ENCODE results near the gene CLTB. TPM values are rescaled to one million over a fixed set of nuclear protein-coding genes. Genes with fewer than 3 reads are reported as not detected.

The CLTB gene
- total RNA-seq, 4 donors from 2014 or later, result 261 to 386 (median 302) TPM

- peaks cover 38 to 52% of the 10 kb centered on the region in 2 donors for H3K4me1 ChIP-seq
- in situ Hi-C loops (cut with MboI; ENCODE audit: low sequenced_read_pairs in 4 of 4), result no loop called here
These were observed 38.5 kb upstream of the CLTB start for GRCh38 chr5:176454724-176455394.

GRCh38 chr5:176450077-176450476, 33.7 kb upstream of the CLTB start:
- in situ Hi-C loops (cut with MboI; ENCODE audit: low sequenced_read_pairs in 4 of 4), result no loop called here
- intact Hi-C loops (cut with DNase I; ENCODE audit: low total_unique reads), result no loop called here
- DNase-seq, result no peak
- Histone ChIP-seq H3K9me3 (no peaks in the 10 kb centered on the region), H3K27me3 (no peaks in the 10 kb centered on the region), H3K36me3 (no peaks in the 10 kb centered on the region), H3K4me3 (peak overlapping the region in 2 of 4 donors; percentile 82 to 99), H3K4me1 (peaks cover 39 to 51% of the 10 kb centered on the region in 2 donors), H3K27ac (peak overlapping the region in 3 of 4 donors; percentile 91 to 97 (median 96))
- ATAC-seq, result no peak
- TF ChIP-seq POLR2A (IDR thresholded peaks at IDR 0.05) (no peak), CTCF (IDR thresholded peaks at IDR 0.05 in 4 of 5, conservative IDR thresholded peaks at IDR 0.05 in 1 of 5) (no peak)

More at GRCh38 chr5:176454724-176455394, 38.5 kb upstream of the CLTB start:
- H3K4me3 ChIP-seq, result no peak overlapping the region
- no peaks in the 10 kb centered on the region for H3K27me3 ChIP-seq
- intact Hi-C loops (cut with DNase I; ENCODE audit: low total_unique reads), result no loop called here
- no peak for DNase-seq
- H3K27ac ChIP-seq, result no peak overlapping the region
- TF ChIP-seq POLR2A (IDR thresholded peaks at IDR 0.05), result no peak
- TF ChIP-seq CTCF (IDR thresholded peaks at IDR 0.05 in 4 of 5, conservative IDR thresholded peaks at IDR 0.05 in 1 of 5), result no peak
- no peaks in the 10 kb centered on the region for H3K36me3 ChIP-seq
- no peaks in the 10 kb centered on the region for H3K9me3 ChIP-seq
- no peak for ATAC-seq

GRCh38 chr5:176447978-176448608, 31.8 kb upstream of the CLTB start, which contains the start of gene FAF2:
Gene FAF2 (plus strand): TSS chr5:176448385. CDS start chr5:176448408, 23 bp downstream.
- TF ChIP-seq POLR2A (IDR thresholded peaks at IDR 0.05), result peak; percentile 91 to 95
- peak; percentile 87 to 99 (median 99) for TF ChIP-seq CTCF (IDR thresholded peaks at IDR 0.05 in 4 of 5, conservative IDR thresholded peaks at IDR 0.05 in 1 of 5)
- intact Hi-C loops (cut with DNase I; ENCODE audit: low total_unique reads) (loop anchor here (1.0 kb wide), 7 partner anchors 10 to 95 kb away; partner anchors contain the start of genes ARL10, CLTB, HIGD2A and KIAA1191), in situ Hi-C loops (cut with MboI; ENCODE audit: low sequenced_read_pairs in 4 of 4) (loop anchor here in 2 of 4 donors (5.0 to 25.0 kb wide), 2 partner anchors 89 kb away; partner anchors contain the start of genes RNF44 (in 2 of the 2) and CDHR2 (in 1 of the 2))
- peak within 1 kb of the TSS; percentile 91 to 97 (median 96) for H3K27ac ChIP-seq
- ATAC-seq (peak; percentile 98 to 99), DNase-seq (peak; percentile 94 to 96)
- H3K4me3 ChIP-seq, result peak within 1 kb of the TSS; percentile 84 to 99 (median 94)
- no peaks in the 10 kb centered on the region for H3K9me3 ChIP-seq
- no peaks in the 10 kb centered on the region for H3K27me3 ChIP-seq
- H3K36me3 ChIP-seq, result no peaks in the 10 kb centered on the region
- H3K4me1 ChIP-seq, result peaks cover 36 to 39% of the 10 kb centered on the region in 2 donors

- in situ Hi-C loops (cut with MboI; ENCODE audit: low sequenced_read_pairs in 4 of 4), result loop anchor here in 2 of 4 donors (5.0 to 25.0 kb wide), 2 partner anchors 90 kb away; partner anchors contain the start of genes RNF44 (in 2 of the 2) and CDHR2 (in 1 of the 2)
- H3K27ac ChIP-seq, result peak overlapping the region; percentile 91 to 97 (median 96)
- H3K4me1 ChIP-seq, result peaks cover 30 to 35% of the 10 kb centered on the region in 2 donors
- intact Hi-C loops (cut with DNase I; ENCODE audit: low total_unique reads), result no loop called here
- H3K4me3 ChIP-seq, result peak overlapping the region; percentile 84 to 99 (median 94)
- no peaks in the 10 kb centered on the region for H3K36me3 ChIP-seq
- ATAC-seq, result peak; percentile 39 to 40
- no peak for DNase-seq
- TF ChIP-seq CTCF (IDR thresholded peaks at IDR 0.05 in 4 of 5, conservative IDR thresholded peaks at IDR 0.05 in 1 of 5), result no peak
- no peak for TF ChIP-seq POLR2A (IDR thresholded peaks at IDR 0.05)
- H3K27me3 ChIP-seq, result no peaks in the 10 kb centered on the region
- H3K9me3 ChIP-seq, result no peaks in the 10 kb centered on the region
These were observed 31.2 kb upstream of the CLTB start for GRCh38 chr5:176447591-176447977.

Measured in gastrocnemius medialis (tissue), 4 donors.